Tibial nerve (tissue), 3 donors: ENCODE data around the gene ZMYM1.

Experiments used
- POLR2A ChIP-seq, 2 donors: fragments of 450-650 bp; IDR thresholded peaks; one replicate each; pipeline ENCODE4 v1.6.1; 2017; ENCODE audit warnings: antibody characterized with exemption in 2 of 2, mild to moderate bottlenecking in 2 of 2, moderate library complexity in 2 of 2
- TF ChIP-seq, protein P1 (sequence below), 5 experiments: fragments of 200-600 bp in 3 of 5; fragments of 450-650 bp in 2 of 5; sonication (generic) in 3 of 5; IDR thresholded peaks; one replicate each; pipeline ENCODE4 v1.5.1; 2016 to 2019; ENCODE audit warnings: antibody characterized with exemption in 5 of 5, mild to moderate bottlenecking in 3 of 5, moderate library complexity in 2 of 5

DNA sequence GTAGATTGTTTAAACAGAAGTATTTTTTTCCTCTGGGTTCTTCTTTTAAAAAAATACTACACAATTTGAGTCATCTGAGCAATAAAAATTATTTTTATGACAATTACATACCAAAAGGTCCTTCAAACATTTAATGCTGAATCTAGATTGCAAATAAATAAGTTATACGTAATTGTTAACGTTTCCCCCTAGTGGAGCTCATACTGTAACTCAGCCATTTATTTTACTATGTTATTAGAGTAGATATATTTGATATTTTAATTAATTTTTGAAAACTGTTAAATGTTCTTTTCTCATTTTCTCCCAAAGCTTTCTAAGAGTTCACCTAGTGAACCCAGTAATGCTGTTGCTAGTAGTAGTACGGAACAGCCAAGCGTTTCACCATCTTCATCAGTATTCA, 33.5 kb downstream of the ZMYM1 start:
- TF ChIP-seq, protein P1, sequence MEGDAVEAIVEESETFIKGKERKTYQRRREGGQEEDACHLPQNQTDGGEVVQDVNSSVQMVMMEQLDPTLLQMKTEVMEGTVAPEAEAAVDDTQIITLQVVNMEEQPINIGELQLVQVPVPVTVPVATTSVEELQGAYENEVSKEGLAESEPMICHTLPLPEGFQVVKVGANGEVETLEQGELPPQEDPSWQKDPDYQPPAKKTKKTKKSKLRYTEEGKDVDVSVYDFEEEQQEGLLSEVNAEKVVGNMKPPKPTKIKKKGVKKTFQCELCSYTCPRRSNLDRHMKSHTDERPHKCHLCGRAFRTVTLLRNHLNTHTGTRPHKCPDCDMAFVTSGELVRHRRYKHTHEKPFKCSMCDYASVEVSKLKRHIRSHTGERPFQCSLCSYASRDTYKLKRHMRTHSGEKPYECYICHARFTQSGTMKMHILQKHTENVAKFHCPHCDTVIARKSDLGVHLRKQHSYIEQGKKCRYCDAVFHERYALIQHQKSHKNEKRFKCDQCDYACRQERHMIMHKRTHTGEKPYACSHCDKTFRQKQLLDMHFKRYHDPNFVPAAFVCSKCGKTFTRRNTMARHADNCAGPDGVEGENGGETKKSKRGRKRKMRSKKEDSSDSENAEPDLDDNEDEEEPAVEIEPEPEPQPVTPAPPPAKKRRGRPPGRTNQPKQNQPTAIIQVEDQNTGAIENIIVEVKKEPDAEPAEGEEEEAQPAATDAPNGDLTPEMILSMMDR (IDR thresholded peaks at IDR 0.05): no peak
- TF ChIP-seq POLR2A (IDR thresholded peaks at IDR 0.05): no peak
